Brain microvascular endothelial cell (primary cell): ENCODE measurements around the gene OR51F1.
"Not testable (repeated sequence)": the region's sequence is repeated elsewhere in the genome, so short reads cannot be mapped to it uniquely, and the experiment has no call there.

ENCODE experiments used
- DNase-seq: peaks from one replicate; pipeline ENCODE4 v3.0.0-alpha.2; 2020
- H3K27ac ChIP-seq: fragments of 250-450 bp; sonication (Bioruptor Pico); 2 replicates; pipeline ENCODE4 v1.5.1; 2020; ENCODE audit warnings: mild to moderate bottlenecking, moderate library complexity
- H3K27me3 ChIP-seq: fragments of 250-450 bp; sonication (Bioruptor Pico); replicated peaks from 2 replicates; pipeline ENCODE4 v1.5.1; 2020; ENCODE audit warnings: mild to moderate bottlenecking
- H3K36me3 ChIP-seq: fragments of 250-450 bp; sonication (Bioruptor Pico); replicated peaks from 2 replicates; pipeline ENCODE4 v1.5.1; 2020; ENCODE audit warnings: mild to moderate bottlenecking
- H3K4me3 ChIP-seq: 2 replicates; pipeline ENCODE4 v1.5.1; 2011; ENCODE audit warnings: low read depth, mild to moderate bottlenecking, control low read depth, low read length, moderate library complexity
- in situ Hi-C: cut with HindIII; loops from 2 replicates; pipeline ENCODE4 v1.10.0; 2017; ENCODE audit warnings: low sequenced_read_pairs, low pct_ligation_motif_present
- TF ChIP-seq, protein P1 (sequence below): IDR thresholded peaks from 2 replicates; pipeline ENCODE4 v1.5.1; 2011; ENCODE audit warnings: low read depth, mild to moderate bottlenecking, moderate library complexity, low read length, control low read depth, inconsistent platforms; ENCODE audit errors: missing control alignments

OR51F1 gene, protein sequence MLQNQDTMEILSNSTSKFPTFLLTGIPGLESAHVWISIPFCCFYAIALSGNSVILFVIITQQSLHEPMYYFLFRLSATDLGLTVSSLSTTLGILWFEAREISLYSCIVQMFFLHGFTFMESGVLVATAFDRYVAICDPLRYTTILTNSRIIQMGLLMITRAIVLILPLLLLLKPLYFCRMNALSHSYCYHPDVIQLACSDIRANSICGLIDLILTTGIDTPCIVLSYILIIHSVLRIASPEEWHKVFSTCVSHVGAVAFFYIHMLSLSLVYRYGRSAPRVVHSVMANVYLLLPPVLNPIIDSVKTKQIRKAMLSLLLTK

DNA sequence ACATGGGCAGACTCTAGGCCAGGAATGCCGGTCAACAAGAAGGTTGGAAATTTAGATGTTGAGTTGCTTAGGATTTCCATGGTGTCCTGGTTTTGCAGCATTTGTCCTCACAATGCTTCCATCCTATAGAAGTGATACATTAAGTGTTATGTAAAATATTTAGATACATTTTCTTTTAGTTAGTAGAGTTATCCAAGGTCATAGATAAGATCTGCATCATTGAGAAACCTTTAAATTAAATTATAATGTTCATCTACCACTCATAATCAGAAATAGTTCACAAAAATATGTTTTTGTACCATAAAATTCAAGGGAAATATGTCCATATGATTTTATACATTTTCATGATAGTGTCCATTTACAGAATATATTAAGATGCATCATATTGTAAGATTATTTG lies at the start of gene OR51F1:
Gene OR51F1 (minus strand): TSS at position 101 of the 400 bp plus-strand sequence. CDS start 0 bp downstream, at position 101.
- DNase-seq = no peak
- Histone ChIP-seq H3K27ac (no peak within 1 kb of the TSS), H3K27me3 (no peaks in the 10 kb centered on the region), H3K4me3 (no peak within 1 kb of the TSS), H3K36me3 (no peaks in the 10 kb centered on the region)
- TF ChIP-seq, protein P1, sequence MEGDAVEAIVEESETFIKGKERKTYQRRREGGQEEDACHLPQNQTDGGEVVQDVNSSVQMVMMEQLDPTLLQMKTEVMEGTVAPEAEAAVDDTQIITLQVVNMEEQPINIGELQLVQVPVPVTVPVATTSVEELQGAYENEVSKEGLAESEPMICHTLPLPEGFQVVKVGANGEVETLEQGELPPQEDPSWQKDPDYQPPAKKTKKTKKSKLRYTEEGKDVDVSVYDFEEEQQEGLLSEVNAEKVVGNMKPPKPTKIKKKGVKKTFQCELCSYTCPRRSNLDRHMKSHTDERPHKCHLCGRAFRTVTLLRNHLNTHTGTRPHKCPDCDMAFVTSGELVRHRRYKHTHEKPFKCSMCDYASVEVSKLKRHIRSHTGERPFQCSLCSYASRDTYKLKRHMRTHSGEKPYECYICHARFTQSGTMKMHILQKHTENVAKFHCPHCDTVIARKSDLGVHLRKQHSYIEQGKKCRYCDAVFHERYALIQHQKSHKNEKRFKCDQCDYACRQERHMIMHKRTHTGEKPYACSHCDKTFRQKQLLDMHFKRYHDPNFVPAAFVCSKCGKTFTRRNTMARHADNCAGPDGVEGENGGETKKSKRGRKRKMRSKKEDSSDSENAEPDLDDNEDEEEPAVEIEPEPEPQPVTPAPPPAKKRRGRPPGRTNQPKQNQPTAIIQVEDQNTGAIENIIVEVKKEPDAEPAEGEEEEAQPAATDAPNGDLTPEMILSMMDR = no peak
- in situ Hi-C loops = no loop called here

DNA sequence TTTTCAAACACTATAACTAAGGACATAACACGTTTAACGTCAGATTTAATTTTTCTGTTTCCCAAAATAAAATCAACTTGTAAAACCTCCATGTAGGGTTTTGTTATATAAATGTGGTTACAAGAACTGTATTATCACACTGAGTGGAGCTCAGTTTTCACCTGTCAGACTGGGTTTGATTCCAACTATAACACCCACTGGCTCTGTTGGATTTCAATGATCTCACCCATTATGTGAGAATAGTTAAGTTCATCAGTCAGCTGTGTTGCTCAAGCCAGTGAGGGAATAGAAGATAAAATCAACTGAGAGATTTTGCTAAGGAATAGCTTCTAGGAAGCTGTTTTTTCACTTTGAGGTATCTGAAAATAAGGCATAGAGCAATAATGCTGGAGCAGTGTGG lies 39.5 kb upstream of the OR51F1 start:
- in situ Hi-C loops = no loop called here
- TF ChIP-seq, protein P1 = no peak
- Histone ChIP-seq H3K36me3 (no peaks in the 10 kb centered on the region), H3K27me3 (no peaks in the 10 kb centered on the region), H3K27ac (no peak overlapping the region), H3K4me3 (no peak overlapping the region)
- no peak for DNase-seq

DNA sequence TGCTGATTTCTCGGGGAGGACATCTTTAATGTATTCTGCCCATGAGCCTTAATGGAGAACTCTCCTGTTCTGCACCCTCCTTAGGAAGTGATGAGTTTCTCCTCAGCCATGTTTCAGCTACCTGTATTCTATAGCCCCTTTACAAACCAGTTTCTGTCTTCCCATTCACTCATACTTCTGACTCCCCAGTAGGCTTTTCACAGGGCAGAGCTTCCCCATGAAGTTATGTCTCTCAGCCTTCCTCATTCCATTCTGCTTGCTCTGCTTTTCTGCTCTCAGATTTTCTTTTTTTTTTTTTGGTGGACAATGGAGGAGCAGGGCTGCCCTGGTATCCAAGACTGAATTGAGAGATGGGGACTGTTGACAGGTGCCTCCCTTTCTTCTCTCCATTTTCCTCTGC lies 38.7 kb upstream of the OR51F1 start:
- in situ Hi-C loops = no loop called here
- H3K27ac ChIP-seq = no peak overlapping the region
- TF ChIP-seq, protein P1 = no peak
- H3K4me3 ChIP-seq = no peak overlapping the region
- H3K36me3 ChIP-seq = no peaks in the 10 kb centered on the region
- peak; percentile 3 for DNase-seq
- H3K27me3 ChIP-seq = no peaks in the 10 kb centered on the region

DNA sequence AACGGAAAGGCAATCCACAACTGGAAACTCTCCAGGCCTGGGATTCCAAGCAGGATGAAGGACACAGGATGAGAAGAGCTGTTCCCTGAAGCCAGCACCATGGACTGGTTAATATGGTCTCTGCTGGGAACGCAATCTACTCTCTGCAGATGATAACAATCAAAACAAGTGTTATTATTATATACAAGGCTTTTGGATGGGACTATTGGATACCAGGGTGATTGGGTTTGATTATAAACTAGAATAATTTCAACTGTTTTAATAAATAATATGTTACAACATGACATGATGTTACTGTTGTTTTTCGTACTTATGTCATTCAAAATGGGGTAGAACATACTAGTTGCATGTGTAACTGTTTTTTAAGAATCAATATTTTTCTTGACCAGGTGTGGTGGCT lies 34.5 kb upstream of the OR51F1 start, which contains the start of gene OR52R1:
Gene OR52R1 (minus strand): TSS at position 101 of the 400 bp plus-strand sequence. CDS start 0 bp downstream, at position 101.
- H3K4me3 ChIP-seq = no peak within 1 kb of the TSS
- DNase-seq = no peak
- H3K36me3 ChIP-seq = no peaks in the 10 kb centered on the region
- in situ Hi-C loops = no loop called here
- no peaks in the 10 kb centered on the region for H3K27me3 ChIP-seq
- no peak within 1 kb of the TSS for H3K27ac ChIP-seq
- TF ChIP-seq, protein P1 = no peak

DNA sequence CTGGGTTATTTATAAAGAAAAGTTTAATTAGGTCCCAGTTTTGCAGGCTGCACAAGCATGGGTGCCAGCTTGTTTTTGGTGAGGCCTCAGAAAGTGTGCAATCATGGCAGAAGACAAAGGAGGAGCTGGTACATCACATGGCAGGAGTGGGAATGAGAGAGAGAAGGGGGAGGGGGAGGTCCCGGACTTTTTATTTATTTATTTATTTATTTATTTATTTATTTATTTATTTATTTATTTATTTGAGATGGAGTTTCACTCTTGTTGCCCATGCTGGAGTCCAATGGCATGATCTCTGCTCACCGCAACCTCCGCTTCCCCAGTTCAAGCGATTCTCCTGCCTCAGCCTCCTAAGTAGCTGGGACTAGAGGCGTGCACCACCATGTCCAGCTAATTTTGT lies 31.6 kb upstream of the OR51F1 start:
- H3K4me3 ChIP-seq, H3K36me3 ChIP-seq, in situ Hi-C loops, H3K27me3 ChIP-seq, DNase-seq, H3K27ac ChIP-seq: not testable (repeated sequence)

DNA sequence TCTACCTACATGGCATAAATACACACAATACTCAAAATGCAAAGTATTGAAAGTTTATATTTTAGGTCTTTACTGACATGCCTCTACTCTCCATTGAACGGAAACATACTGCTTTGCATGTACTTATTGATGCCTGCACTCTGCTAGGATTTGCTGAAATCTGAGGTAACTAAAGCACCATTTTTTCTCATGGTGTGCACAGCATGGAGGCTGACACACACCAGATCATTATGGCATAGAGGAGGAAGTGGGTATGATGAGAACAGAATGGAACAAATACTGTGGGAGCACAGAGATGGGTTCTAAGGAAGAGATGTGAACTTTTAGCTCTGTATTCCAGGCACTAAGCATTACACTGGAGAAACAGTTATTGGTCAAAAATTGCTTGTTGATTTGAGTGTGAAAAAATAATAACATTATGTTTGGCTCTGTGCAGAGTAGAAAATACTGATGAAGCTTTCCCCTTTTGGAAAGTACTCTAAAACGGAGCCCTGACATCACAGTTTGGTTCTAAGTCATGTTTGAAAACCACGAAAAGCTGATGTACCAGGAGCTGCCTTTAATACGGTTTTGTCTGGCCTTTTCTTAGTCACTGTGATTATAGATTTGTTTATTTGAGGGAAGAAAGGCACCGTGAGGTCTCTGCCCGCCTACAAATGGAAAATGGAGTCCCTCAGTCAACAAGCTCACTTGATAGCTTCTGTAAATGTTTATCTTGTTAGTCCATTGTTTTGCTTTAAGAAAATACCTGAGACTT lies 28.9 kb upstream of the OR51F1 start:
- Histone ChIP-seq H3K36me3 (no peaks in the 10 kb centered on the region), H3K27ac (no peak overlapping the region), H3K4me3 (no peak overlapping the region), H3K27me3 (no peaks in the 10 kb centered on the region)
- no peak for DNase-seq
- TF ChIP-seq, protein P1 = no peak
- in situ Hi-C loops = no loop called here
